DOHH2 (cell line): ENCODE data around the gene B4GALNT3.

Experiments used
- H3F3A ChIP-seq: fragments of 200-600 bp; sonication (generic), shearing (Covaris generic); 2 replicates; pipeline ENCODE4 v1.6.0; 2016; ENCODE audit warnings: antibody characterized with exemption, mild to moderate bottlenecking; ENCODE audit not compliant: control insufficient read depth, insufficient read depth
- H3K27ac ChIP-seq: fragments of 200-600 bp; sonication (generic); 2 replicates; pipeline ENCODE4 v1.5.1; 2014; ENCODE audit warnings: low read depth, mild to moderate bottlenecking, low read length, moderate library complexity
- H3K27me3 ChIP-seq: fragments of 200-600 bp; sonication (generic); 2 replicates; pipeline ENCODE4 v1.6.1; 2014; ENCODE audit warnings: mild to moderate bottlenecking, low read length, mixed read lengths; ENCODE audit not compliant: control insufficient read depth
- H3K36me3 ChIP-seq: fragments of 200-600 bp; sonication (generic); 2 replicates; pipeline ENCODE4 v1.6.1; 2014; ENCODE audit warnings: mild to moderate bottlenecking, low read length, moderate library complexity, mixed read lengths; ENCODE audit not compliant: control insufficient read depth
- H3K4me1 ChIP-seq: fragments of 200-600 bp; sonication (generic); 2 replicates; pipeline ENCODE4 v1.6.1; 2014; ENCODE audit warnings: mild to moderate bottlenecking, low read length, mixed read lengths; ENCODE audit not compliant: control insufficient read depth
- H3K4me2 ChIP-seq: fragments of 200-600 bp; sonication (generic); 2 replicates; pipeline ENCODE4 v1.6.0; 2014; ENCODE audit warnings: mild to moderate bottlenecking, low read length, moderate library complexity
- H3K4me3 ChIP-seq: fragments of 200-600 bp; sonication (generic); 2 replicates; pipeline ENCODE4 v1.5.1; 2014; ENCODE audit warnings: mild to moderate bottlenecking, low read length, mixed read lengths
- H3K79me2 ChIP-seq: fragments of 200-600 bp; sonication (generic); 2 replicates; pipeline ENCODE4 v1.6.1; 2014; ENCODE audit warnings: mild to moderate bottlenecking, low read length, mixed read lengths; ENCODE audit not compliant: control insufficient read depth
- H3K9me2 ChIP-seq: fragments of 200-600 bp; sonication (generic); replicated peaks from 2 replicates; pipeline ENCODE4 v1.6.1; 2014; ENCODE audit warnings: mild to moderate bottlenecking, low read length, mixed read lengths; ENCODE audit not compliant: control insufficient read depth
- H3K9me3 ChIP-seq: fragments of 200-600 bp; sonication (generic); 2 replicates; pipeline ENCODE4 v1.6.1; 2014; ENCODE audit warnings: antibody characterized with exemption, low read length, mixed read lengths; ENCODE audit not compliant: control insufficient read depth, insufficient read depth
- H4K20me1 ChIP-seq: fragments of 200-600 bp; sonication (generic); 2 replicates; pipeline ENCODE4 v1.6.0; 2014; ENCODE audit warnings: low read depth, mild to moderate bottlenecking, antibody characterized with exemption, low read length, moderate library complexity; ENCODE audit not compliant: control insufficient read depth, insufficient read depth
- EZH2phosphoT487 ChIP-seq: fragments of 200-600 bp; sonication (generic); IDR thresholded peaks from 2 replicates; pipeline ENCODE4 v1.6.1; 2017; ENCODE audit warnings: borderline replicate concordance, mild to moderate bottlenecking, antibody characterized with exemption, low read length, moderate library complexity, mixed read lengths
- TF ChIP-seq, protein P1 (sequence below): fragments of 200-600 bp; sonication (generic); IDR thresholded peaks from one replicate; pipeline ENCODE4 v1.5.1; 2014; ENCODE audit warnings: antibody characterized with exemption, mild to moderate bottlenecking, low read depth, low read length; ENCODE audit not compliant: poor library complexity, severe bottlenecking

Gene B4GALNT3

DNA sequence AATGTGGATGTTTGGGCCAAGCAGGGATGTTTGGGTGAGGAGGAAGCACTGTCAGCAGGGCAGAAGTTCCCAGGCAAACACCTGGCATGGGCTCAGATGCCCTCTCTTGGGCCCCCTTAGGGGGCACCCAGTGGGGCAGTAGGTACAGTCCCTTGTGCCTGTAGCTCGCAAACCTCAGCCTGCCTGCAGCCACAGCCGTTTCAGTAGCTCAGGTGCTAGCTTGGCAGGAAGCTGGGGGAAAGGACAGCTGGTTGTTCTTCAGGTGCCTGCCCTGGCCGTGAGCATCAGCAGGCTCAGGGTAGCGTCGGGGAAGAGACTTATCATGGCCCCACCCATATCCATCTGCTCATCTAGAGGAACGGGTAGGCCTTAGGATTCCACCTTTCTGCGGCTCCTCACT, 67.5 kb downstream of the B4GALNT3 start:
- H3K27ac ChIP-seq, result no peak overlapping the region

DNA sequence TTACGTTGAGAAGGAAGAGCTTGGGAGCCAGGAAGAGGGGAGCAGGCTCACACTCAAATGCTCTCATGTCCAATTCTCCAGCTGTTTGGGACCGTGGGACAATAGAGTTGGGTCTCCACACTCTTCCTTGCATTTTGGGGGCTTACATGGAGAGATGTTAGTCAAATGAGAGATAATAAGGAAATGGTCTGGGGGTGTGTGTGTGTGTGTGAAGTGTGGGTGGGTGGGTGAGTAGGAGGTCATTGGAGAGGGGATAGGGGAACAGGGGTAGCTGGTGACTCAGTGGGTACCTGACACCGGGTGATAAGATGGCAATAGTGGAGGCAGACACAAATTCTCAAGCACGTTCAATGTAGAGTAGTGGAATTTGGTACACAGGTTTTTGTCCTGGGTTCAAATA, 68.0 kb downstream of the B4GALNT3 start:
- H3K79me2 ChIP-seq, result no peaks in the 10 kb centered on the region
- H3K4me3 ChIP-seq, result no peak overlapping the region
- no peaks in the 10 kb centered on the region for H4K20me1 ChIP-seq
- no peak overlapping the region for H3K4me2 ChIP-seq
- no peak overlapping the region for H3K27ac ChIP-seq
- no peaks in the 10 kb centered on the region for H3F3A ChIP-seq
- no peaks in the 10 kb centered on the region for H3K36me3 ChIP-seq
- peaks cover 20% of the 10 kb centered on the region; the same call in 1 of the 2 replicates for H3K9me3 ChIP-seq
- H3K27me3 ChIP-seq, result no peaks in the 10 kb centered on the region
- H3K4me1 ChIP-seq, result no peaks in the 10 kb centered on the region
- H3K9me2 ChIP-seq, result no peaks in the 10 kb centered on the region
- no peak for TF ChIP-seq EZH2phosphoT487
- TF ChIP-seq, protein P1, sequence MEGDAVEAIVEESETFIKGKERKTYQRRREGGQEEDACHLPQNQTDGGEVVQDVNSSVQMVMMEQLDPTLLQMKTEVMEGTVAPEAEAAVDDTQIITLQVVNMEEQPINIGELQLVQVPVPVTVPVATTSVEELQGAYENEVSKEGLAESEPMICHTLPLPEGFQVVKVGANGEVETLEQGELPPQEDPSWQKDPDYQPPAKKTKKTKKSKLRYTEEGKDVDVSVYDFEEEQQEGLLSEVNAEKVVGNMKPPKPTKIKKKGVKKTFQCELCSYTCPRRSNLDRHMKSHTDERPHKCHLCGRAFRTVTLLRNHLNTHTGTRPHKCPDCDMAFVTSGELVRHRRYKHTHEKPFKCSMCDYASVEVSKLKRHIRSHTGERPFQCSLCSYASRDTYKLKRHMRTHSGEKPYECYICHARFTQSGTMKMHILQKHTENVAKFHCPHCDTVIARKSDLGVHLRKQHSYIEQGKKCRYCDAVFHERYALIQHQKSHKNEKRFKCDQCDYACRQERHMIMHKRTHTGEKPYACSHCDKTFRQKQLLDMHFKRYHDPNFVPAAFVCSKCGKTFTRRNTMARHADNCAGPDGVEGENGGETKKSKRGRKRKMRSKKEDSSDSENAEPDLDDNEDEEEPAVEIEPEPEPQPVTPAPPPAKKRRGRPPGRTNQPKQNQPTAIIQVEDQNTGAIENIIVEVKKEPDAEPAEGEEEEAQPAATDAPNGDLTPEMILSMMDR, result no peak

More for the DNA sequence above, 67.5 kb downstream of the B4GALNT3 start:
- Histone ChIP-seq H3K4me1 (no peaks in the 10 kb centered on the region), H3K9me3 (peaks cover 18% of the 10 kb centered on the region; the same call in 1 of the 2 replicates), H4K20me1 (no peaks in the 10 kb centered on the region), H3F3A (no peaks in the 10 kb centered on the region), H3K27me3 (no peaks in the 10 kb centered on the region), H3K79me2 (no peaks in the 10 kb centered on the region), H3K4me3 (no peak overlapping the region), H3K4me2 (no peak overlapping the region), H3K9me2 (no peaks in the 10 kb centered on the region), H3K36me3 (no peaks in the 10 kb centered on the region)
- TF ChIP-seq, protein P1, result no peak
- TF ChIP-seq EZH2phosphoT487, result no peak

DNA sequence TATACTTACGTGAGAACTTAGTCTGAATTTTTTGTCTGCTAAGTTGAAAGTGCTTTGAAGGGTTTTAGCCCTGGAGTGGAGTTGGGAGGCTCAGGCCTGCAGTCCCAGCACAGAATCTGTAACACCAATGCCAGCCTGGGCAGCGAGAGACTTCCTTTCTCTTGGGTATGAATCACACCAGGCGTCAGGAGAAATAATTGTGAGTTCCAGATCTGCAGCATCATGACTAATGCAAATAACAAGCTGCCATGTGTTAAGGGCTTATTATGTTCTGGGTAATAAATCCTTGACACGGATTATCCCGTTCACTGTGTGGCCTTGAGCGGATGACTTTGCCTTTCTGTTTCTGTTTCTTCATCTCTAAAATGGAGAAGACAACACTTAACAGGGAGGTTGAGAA, 70.6 kb downstream of the B4GALNT3 start:
- no peaks in the 10 kb centered on the region for H3K4me1 ChIP-seq
- H3F3A ChIP-seq, result no peaks in the 10 kb centered on the region
- no peaks in the 10 kb centered on the region for H3K27me3 ChIP-seq
- peaks cover 20% of the 10 kb centered on the region; the same call in 1 of the 2 replicates for H3K9me3 ChIP-seq
- H3K9me2 ChIP-seq, result no peaks in the 10 kb centered on the region
- no peaks in the 10 kb centered on the region for H4K20me1 ChIP-seq
- TF ChIP-seq, protein P1, result no peak
- TF ChIP-seq EZH2phosphoT487, result no peak
- H3K79me2 ChIP-seq, result no peaks in the 10 kb centered on the region
- no peak overlapping the region for H3K4me2 ChIP-seq
- no peaks in the 10 kb centered on the region for H3K36me3 ChIP-seq
- no peak overlapping the region for H3K27ac ChIP-seq
- no peak overlapping the region for H3K4me3 ChIP-seq

DNA sequence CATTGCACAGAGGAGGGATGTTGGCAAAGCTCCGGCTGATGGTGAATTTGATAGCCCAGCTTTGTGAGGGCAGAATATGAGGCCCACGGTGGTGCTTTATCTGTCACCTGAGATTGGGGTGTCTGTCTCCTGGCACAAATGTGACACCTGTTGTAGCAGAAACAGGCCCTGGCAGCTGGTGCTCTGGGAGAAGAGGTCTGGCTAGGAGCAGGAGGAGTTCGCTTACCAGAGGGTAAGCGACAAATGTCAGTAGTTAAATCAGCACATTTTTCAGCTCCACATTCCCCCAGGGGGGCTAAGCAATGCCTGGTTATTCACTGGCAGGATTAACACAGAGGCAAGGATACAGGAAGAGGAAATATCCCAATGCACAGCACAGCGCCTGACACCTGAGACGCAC, 71.1 kb downstream of the B4GALNT3 start:
- no peaks in the 10 kb centered on the region for H3K9me2 ChIP-seq
- no peaks in the 10 kb centered on the region for H4K20me1 ChIP-seq
- peaks cover 20% of the 10 kb centered on the region; the same call in 1 of the 2 replicates for H3K9me3 ChIP-seq
- H3K4me2 ChIP-seq, result no peak overlapping the region
- H3F3A ChIP-seq, result no peaks in the 10 kb centered on the region
- TF ChIP-seq, protein P1, result no peak
- no peak for TF ChIP-seq EZH2phosphoT487
- H3K4me1 ChIP-seq, result no peaks in the 10 kb centered on the region
- H3K36me3 ChIP-seq, result no peaks in the 10 kb centered on the region
- H3K79me2 ChIP-seq, result no peaks in the 10 kb centered on the region
- H3K27ac ChIP-seq, result no peak overlapping the region
- no peak overlapping the region for H3K4me3 ChIP-seq
- no peaks in the 10 kb centered on the region for H3K27me3 ChIP-seq
